ACHN (cell line): ENCODE measurements around the gene ATP8B4.
"Not testable (repeated sequence)": the region's sequence is repeated elsewhere in the genome, so short reads cannot be mapped to it uniquely, and the experiment has no call there.

Experiments used
- DNase-seq: peaks from one replicate; pipeline ENCODE4 v3.0.0-alpha.2; 2015
- in situ Hi-C: cut with HindIII; loops from 2 replicates; pipeline ENCODE4 v1.10.0; 2017; ENCODE audit warnings: low sequenced_read_pairs, low pct_ligation_motif_present, low pct_unique_long_range_greater_than_20kb

ATP8B4 gene

GRCh38 chr15:50143255-50143860, 24.3 kb upstream of the ATP8B4 start:
- in situ Hi-C loops, result no loop called here

GRCh38 chr15:50141856-50142255, 22.8 kb upstream of the ATP8B4 start:
- no peak for DNase-seq
- in situ Hi-C loops, result no loop called here

More at GRCh38 chr15:50143255-50143860, 24.3 kb upstream of the ATP8B4 start:
- peak; percentile 53 for DNase-seq

- in situ Hi-C loops, result no loop called here
These were observed 21.9 kb upstream of the ATP8B4 start for GRCh38 chr15:50140983-50141382.

GRCh38 chr15:50140098-50140497, 21.1 kb upstream of the ATP8B4 start:
- in situ Hi-C loops, result no loop called here
- no peak for DNase-seq

More at GRCh38 chr15:50140983-50141382, 21.9 kb upstream of the ATP8B4 start:
- no peak for DNase-seq

- in situ Hi-C loops, result no loop called here
- peak; percentile 30 for DNase-seq
These were observed 19.4 kb upstream of the ATP8B4 start for GRCh38 chr15:50138391-50138790.

- in situ Hi-C loops, result no loop called here
- no peak for DNase-seq
These were observed 18.9 kb upstream of the ATP8B4 start for GRCh38 chr15:50137893-50138292.

GRCh38 chr15:50137330-50137761, 18.3 kb upstream of the ATP8B4 start:
- peak; percentile 70 for DNase-seq
- in situ Hi-C loops, result no loop called here

- peak; percentile 86 for DNase-seq
- in situ Hi-C loops, result no loop called here
These were observed 16.1 kb upstream of the ATP8B4 start for GRCh38 chr15:50135031-50135551.

GRCh38 chr15:50134524-50135024, 15.5 kb upstream of the ATP8B4 start:
- DNase-seq, result peak; percentile 84
- in situ Hi-C loops, result no loop called here

- in situ Hi-C loops, DNase-seq: not testable (repeated sequence)
These were observed 13.4 kb upstream of the ATP8B4 start for GRCh38 chr15:50132251-50132984.

- in situ Hi-C loops, result no loop called here
- DNase-seq, result no peak
These were observed 12.6 kb upstream of the ATP8B4 start for GRCh38 chr15:50131617-50132016.

GRCh38 chr15:50128266-50128665, 9.2 kb upstream of the ATP8B4 start:
- in situ Hi-C loops, result no loop called here
- DNase-seq, result no peak

- no peak for DNase-seq
- in situ Hi-C loops, result no loop called here
These were observed 8.3 kb upstream of the ATP8B4 start for GRCh38 chr15:50127255-50127777.

GRCh38 chr15:50126072-50126471, 7.0 kb upstream of the ATP8B4 start:
- in situ Hi-C loops, result no loop called here
- no peak for DNase-seq

GRCh38 chr15:50124631-50125030, 5.6 kb upstream of the ATP8B4 start:
- in situ Hi-C loops, result no loop called here
- no peak for DNase-seq

- in situ Hi-C loops, result no loop called here
- DNase-seq, result no peak
These were observed 5.0 kb upstream of the ATP8B4 start for GRCh38 chr15:50123861-50124557.

- in situ Hi-C loops, result no loop called here
- DNase-seq, result no peak
These were observed 1.7 kb upstream of the ATP8B4 start for GRCh38 chr15:50120729-50121128.

GRCh38 chr15:50117431-50118027, 1.5 kb downstream of the ATP8B4 start:
- in situ Hi-C loops, result no loop called here
- DNase-seq, result no peak
